Panc1 (cell line): ENCODE data around the gene BAIAP3.

ENCODE experiments used
- CTCF ChIP-seq: fragments of 450-650 bp; IDR thresholded peaks from 2 replicates; pipeline ENCODE4 v1.5.1; 2017; ENCODE audit warnings: mild to moderate bottlenecking
- POLR2AphosphoS5 ChIP-seq: IDR thresholded peaks from 2 replicates; pipeline ENCODE4 v1.6.1; 2012; ENCODE audit warnings: mild to moderate bottlenecking, low read depth, low read length, moderate library complexity
- TF ChIP-seq, protein P1 (sequence below), 2 experiments: IDR thresholded peaks; 2 replicates each; pipeline ENCODE4 v1.6.1; 2011 to 2012; ENCODE audit warnings: low read depth in 2 of 2, control low read depth in 1 of 2, low read length in 1 of 2, mild to moderate bottlenecking in 1 of 2, moderate library complexity in 1 of 2; ENCODE audit not compliant: insufficient read depth in 1 of 2

DNA sequence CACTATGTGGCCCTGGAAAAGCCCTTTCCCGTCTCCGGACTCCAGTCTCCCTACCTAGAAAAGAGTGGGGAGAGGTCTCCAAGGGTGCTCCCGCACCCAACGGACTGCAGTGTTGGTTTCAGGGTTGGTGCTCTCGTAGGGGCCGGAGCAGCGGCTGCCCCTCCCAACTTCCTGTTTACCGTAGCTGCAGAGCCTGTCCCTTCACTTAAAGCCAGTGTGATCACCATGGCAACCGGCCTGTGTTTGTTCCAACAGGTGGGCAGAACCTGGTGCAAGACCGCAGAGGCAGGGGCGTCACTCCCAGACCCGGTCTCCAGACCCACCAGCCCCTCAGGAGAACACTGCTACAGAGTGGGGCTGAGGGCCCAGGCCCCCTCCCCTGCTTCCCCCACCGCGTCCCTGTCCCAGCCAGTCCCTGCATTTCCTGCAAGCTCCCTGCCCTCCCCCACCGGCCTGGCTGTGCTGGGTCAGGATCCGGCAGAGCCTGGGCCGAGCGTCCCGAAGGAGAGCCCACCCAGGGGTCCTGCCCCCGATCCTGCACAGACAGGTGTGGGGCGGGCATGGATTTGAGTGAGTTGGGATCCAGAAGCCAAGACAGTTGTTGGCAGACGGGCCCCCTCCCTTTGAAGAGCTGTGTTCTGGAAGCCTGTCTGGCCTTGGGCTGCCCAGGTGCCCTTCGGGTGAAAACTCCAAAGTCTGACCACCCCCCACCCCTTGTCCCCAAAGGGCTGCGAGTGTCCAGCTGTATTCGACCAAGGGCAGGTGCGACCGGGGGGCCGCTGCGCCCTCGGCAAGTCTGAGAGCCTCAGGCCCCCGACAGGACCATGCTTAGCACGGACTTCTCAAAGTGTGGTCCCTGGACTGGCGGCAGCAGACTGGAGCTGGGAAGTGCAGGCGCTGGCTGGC is 1.5 kb upstream of the BAIAP3 start:
- TF ChIP-seq POLR2AphosphoS5 = no peak
- TF ChIP-seq CTCF = no peak
- TF ChIP-seq, protein P1, sequence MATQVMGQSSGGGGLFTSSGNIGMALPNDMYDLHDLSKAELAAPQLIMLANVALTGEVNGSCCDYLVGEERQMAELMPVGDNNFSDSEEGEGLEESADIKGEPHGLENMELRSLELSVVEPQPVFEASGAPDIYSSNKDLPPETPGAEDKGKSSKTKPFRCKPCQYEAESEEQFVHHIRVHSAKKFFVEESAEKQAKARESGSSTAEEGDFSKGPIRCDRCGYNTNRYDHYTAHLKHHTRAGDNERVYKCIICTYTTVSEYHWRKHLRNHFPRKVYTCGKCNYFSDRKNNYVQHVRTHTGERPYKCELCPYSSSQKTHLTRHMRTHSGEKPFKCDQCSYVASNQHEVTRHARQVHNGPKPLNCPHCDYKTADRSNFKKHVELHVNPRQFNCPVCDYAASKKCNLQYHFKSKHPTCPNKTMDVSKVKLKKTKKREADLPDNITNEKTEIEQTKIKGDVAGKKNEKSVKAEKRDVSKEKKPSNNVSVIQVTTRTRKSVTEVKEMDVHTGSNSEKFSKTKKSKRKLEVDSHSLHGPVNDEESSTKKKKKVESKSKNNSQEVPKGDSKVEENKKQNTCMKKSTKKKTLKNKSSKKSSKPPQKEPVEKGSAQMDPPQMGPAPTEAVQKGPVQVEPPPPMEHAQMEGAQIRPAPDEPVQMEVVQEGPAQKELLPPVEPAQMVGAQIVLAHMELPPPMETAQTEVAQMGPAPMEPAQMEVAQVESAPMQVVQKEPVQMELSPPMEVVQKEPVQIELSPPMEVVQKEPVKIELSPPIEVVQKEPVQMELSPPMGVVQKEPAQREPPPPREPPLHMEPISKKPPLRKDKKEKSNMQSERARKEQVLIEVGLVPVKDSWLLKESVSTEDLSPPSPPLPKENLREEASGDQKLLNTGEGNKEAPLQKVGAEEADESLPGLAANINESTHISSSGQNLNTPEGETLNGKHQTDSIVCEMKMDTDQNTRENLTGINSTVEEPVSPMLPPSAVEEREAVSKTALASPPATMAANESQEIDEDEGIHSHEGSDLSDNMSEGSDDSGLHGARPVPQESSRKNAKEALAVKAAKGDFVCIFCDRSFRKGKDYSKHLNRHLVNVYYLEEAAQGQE (IDR thresholded peaks at IDR 0.05; ENCODE audit: insufficient read depth in 1 of 2, low read depth in 2 of 2, low read length in 1 of 2) = no peak
